Duodenal mucosa (tissue), 2 donors: ENCODE results near the gene ROM1.
"Not testable (repeated sequence)": the region's sequence is repeated elsewhere in the genome, so short reads cannot be mapped to it uniquely, and the experiment has no call there.

ENCODE experiments used
- H3K27ac ChIP-seq: one replicate; pipeline ENCODE4 v1.7.0; 2013; ENCODE audit warnings: low read depth, low read length
- H3K27me3 ChIP-seq, 2 donors: one replicate each; pipeline ENCODE4 v1.7.0; 2013; ENCODE audit warnings: low read length in 2 of 2, control low read depth in 1 of 2; ENCODE audit not compliant: insufficient read depth in 2 of 2, control insufficient read depth in 1 of 2
- H3K36me3 ChIP-seq, 2 donors: one replicate each; pipeline ENCODE4 v1.7.0; 2013; ENCODE audit warnings: low read length in 2 of 2, control low read depth in 1 of 2; ENCODE audit not compliant: insufficient read depth in 2 of 2, control insufficient read depth in 1 of 2
- H3K4me1 ChIP-seq, 2 donors: one replicate each; pipeline ENCODE4 v1.7.0; 2013; ENCODE audit warnings: low read length in 2 of 2, control low read depth in 1 of 2; ENCODE audit not compliant: insufficient read depth in 2 of 2, control insufficient read depth in 1 of 2
- H3K4me3 ChIP-seq, 2 donors: one replicate each; pipeline ENCODE4 v1.7.0; 2013; ENCODE audit warnings: low read length in 2 of 2, low read depth in 1 of 2
- H3K9ac ChIP-seq, 2 donors: one replicate each; pipeline ENCODE4 v1.7.0; 2013; ENCODE audit warnings: low read length in 2 of 2, low read depth in 1 of 2
- H3K9me3 ChIP-seq, 2 donors: one replicate each; pipeline ENCODE4 v1.7.0; 2013; ENCODE audit warnings: low read length in 2 of 2, control low read depth in 1 of 2; ENCODE audit not compliant: control insufficient read depth in 1 of 2

Gene ROM1, protein sequence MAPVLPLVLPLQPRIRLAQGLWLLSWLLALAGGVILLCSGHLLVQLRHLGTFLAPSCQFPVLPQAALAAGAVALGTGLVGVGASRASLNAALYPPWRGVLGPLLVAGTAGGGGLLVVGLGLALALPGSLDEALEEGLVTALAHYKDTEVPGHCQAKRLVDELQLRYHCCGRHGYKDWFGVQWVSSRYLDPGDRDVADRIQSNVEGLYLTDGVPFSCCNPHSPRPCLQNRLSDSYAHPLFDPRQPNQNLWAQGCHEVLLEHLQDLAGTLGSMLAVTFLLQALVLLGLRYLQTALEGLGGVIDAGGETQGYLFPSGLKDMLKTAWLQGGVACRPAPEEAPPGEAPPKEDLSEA

DNA sequence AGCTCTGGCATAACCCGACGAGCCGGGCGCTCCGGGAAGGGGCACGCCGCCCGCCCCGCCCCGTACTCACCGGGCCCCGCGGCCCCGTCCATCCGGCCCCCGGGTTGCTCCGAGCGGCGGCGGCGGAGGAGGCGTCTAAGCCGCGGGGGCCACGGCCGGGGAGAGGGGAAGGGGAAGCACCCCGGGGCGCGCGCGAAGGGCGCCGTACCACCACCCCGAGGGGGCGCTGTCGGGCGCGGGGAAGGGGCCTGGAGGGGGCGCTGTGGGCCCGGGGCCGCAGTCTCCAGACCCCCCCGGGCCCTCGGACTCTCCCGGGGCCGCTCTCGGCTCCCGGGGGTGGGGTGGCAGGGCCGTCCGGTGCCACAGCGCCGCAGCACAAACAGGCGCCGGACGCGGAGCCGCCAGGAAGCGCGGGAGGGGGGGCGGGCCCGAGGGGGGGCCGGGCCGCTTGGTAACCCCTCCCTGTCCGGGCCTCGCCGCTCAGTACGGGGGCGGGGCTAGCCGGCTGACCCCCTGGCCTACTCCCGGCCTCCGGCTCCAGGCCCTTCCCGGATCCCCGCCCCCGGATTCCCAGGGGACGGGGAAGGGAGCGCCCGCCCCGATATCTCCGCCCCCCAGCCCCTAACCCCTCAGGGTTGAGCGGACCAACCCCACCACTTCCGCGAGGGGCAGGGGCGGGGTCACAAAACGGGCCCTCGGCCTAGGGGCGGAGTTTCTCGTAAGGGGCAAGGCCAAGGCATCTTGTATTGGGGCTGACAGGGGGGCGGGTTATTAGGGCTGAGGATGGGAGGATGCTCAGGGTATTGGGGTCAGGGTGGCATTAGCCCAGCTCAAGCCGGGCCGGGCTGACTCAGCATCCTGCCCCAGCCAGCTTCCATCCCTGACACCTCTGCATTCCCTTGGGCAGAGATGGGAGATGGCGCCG, at the start of gene ROM1, which contains the start of gene EML3:
Gene ROM1, plus strand, starts transcription at position 892 of the 925 bp plus-strand sequence. Its CDS starts 25 bp downstream, at position 917.
Gene EML3, minus strand, starts transcription at position 410 of the 925 bp plus-strand sequence. Its CDS starts 318 bp downstream, at position 92.
- Histone ChIP-seq H3K27ac (peak within 1 kb of the TSS; percentile 79), H3K4me3 (peak within 1 kb of the TSS; percentile 70 to 71), H3K36me3 (peaks cover 7 to 32% of the 10 kb centered on the region in 2 donors), H3K9me3 (no peaks in the 10 kb centered on the region), H3K4me1 (peaks cover 21 to 26% of the 10 kb centered on the region in 2 donors), H3K9ac (peak within 1 kb of the TSS; percentile 75 to 81), H3K27me3 (no peaks in the 10 kb centered on the region)

- Histone ChIP-seq H3K4me1 (peaks cover 13 to 23% of the 10 kb centered on the region in 2 donors), H3K9me3 (no peaks in the 10 kb centered on the region), H3K4me3 (no peak overlapping the region), H3K9ac (no peak overlapping the region), H3K27ac (no peak overlapping the region), H3K36me3 (peaks cover 29 to 72% of the 10 kb centered on the region in 2 donors), H3K27me3 (no peaks in the 10 kb centered on the region)
Observed at GRCh38 chr11:62565100-62565802, 47.8 kb upstream of the ROM1 start.

DNA sequence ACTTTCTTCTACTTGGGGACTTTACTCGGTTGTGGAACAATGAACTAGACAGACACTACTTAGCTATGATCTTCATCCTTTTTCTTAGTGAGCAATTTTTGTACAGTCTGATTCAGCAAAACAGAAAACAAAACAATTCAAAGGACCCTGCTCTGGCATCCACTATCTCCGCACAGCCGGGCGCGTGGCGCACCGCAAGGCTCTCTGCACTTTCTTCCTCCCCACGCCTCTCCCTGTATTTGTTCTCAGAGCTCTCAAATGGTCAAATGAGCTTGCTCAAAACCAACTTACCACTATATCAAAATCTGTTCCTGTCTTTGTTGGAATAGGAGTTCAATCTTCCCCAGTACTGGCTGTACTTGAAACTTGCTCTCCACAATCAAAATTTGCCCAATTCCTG, 46.8 kb upstream of the ROM1 start:
- H3K4me3 ChIP-seq = no peak overlapping the region
- H3K27me3 ChIP-seq = no peaks in the 10 kb centered on the region
- no peaks in the 10 kb centered on the region for H3K9me3 ChIP-seq
- no peak overlapping the region for H3K9ac ChIP-seq
- peaks cover 10 to 15% of the 10 kb centered on the region in 2 donors for H3K4me1 ChIP-seq
- H3K27ac ChIP-seq = no peak overlapping the region
- peaks cover 38 to 80% of the 10 kb centered on the region in 2 donors for H3K36me3 ChIP-seq

- Histone ChIP-seq H3K27ac (no peak overlapping the region), H3K9ac (no peak overlapping the region), H3K9me3 (no peaks in the 10 kb centered on the region), H3K27me3 (no peaks in the 10 kb centered on the region), H3K4me1 (peaks cover 17 to 19% of the 10 kb centered on the region in 2 donors), H3K36me3 (peaks cover 47 to 84% of the 10 kb centered on the region in 2 donors), H3K4me3 (no peak overlapping the region)
Observed at GRCh38 chr11:62567018-62567633, 45.9 kb upstream of the ROM1 start.

GRCh38 chr11:62569611-62570010, 43.4 kb upstream of the ROM1 start:
- Histone ChIP-seq H3K36me3 (peaks cover 39 to 70% of the 10 kb centered on the region in 2 donors), H3K9ac (no peak overlapping the region), H3K4me3 (no peak overlapping the region), H3K27me3 (no peaks in the 10 kb centered on the region), H3K9me3 (no peaks in the 10 kb centered on the region), H3K4me1 (peaks cover 26 to 28% of the 10 kb centered on the region in 2 donors), H3K27ac (no peak overlapping the region)

GRCh38 chr11:62570903-62571302, 42.2 kb upstream of the ROM1 start:
- H3K9ac ChIP-seq, H3K9me3 ChIP-seq, H3K27me3 ChIP-seq, H3K4me3 ChIP-seq, H3K27ac ChIP-seq: not testable (repeated sequence)
- Histone ChIP-seq H3K36me3 (peaks cover 35 to 61% of the 10 kb centered on the region in 2 donors), H3K4me1 (peaks cover 24 to 31% of the 10 kb centered on the region in 2 donors)

- H3K4me3 ChIP-seq, H3K27ac ChIP-seq, H3K27me3 ChIP-seq, H3K9me3 ChIP-seq, H3K9ac ChIP-seq: not testable (repeated sequence)
- H3K4me1 ChIP-seq = peaks cover 24 to 27% of the 10 kb centered on the region in 2 donors
- H3K36me3 ChIP-seq = peaks cover 35 to 61% of the 10 kb centered on the region in 2 donors
Observed at GRCh38 chr11:62571493-62571892, 41.6 kb upstream of the ROM1 start.

DNA sequence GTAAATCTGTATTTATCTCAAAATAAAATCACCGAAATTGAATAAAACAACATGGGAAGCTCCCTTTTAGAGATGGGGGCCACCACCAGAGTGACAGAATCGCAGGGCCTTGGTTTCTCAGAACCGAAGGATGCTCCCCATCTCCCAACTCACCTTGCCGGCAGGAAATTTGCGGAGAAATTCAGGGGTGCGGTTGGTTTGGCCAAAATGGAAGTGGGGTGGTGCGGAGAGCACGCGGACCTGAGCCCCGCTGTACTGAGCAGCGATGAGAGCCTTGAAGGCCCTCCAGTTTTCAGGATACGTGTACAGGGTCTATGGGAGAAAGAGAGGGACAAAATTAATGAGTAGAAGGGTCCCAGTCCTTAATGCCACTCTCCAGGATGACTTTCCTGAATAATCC, 40.6 kb upstream of the ROM1 start:
- peak overlapping the region; percentile 78 to 84 for H3K9ac ChIP-seq
- H3K27ac ChIP-seq = no peak overlapping the region
- no peaks in the 10 kb centered on the region for H3K27me3 ChIP-seq
- H3K9me3 ChIP-seq = no peaks in the 10 kb centered on the region
- H3K36me3 ChIP-seq = peaks cover 25 to 61% of the 10 kb centered on the region in 2 donors
- peaks cover 27 to 31% of the 10 kb centered on the region in 2 donors for H3K4me1 ChIP-seq
- peak overlapping the region; percentile 90 to 97 for H3K4me3 ChIP-seq

- peak overlapping the region; percentile 78 to 84 for H3K9ac ChIP-seq
- H3K27ac ChIP-seq = peak overlapping the region; percentile 15
- no peaks in the 10 kb centered on the region for H3K9me3 ChIP-seq
- peak overlapping the region; percentile 90 to 97 for H3K4me3 ChIP-seq
- peaks cover 27 to 32% of the 10 kb centered on the region in 2 donors for H3K4me1 ChIP-seq
- H3K27me3 ChIP-seq = no peaks in the 10 kb centered on the region
- peaks cover 25 to 62% of the 10 kb centered on the region in 2 donors for H3K36me3 ChIP-seq
Observed at GRCh38 chr11:62573006-62573591, 40.0 kb upstream of the ROM1 start.
